ENCODE data around the gene CDK19.

GRCh38 chr6:110738899-110739365, 76.3 kb downstream of the CDK19 start:
- TF ChIP-seq POLR2A (IDR thresholded peaks at IDR 0.05) (no peak), CTCF (IDR thresholded peaks at IDR 0.05) (no peak)

Data from adrenal gland (tissue), 5 donors.